ENCODE measurements around the gene SNRPE. TPM values are rescaled to one million over a fixed set of nuclear protein-coding genes. Genes with fewer than 3 reads are reported as not detected.

SNRPE gene
- total RNA-seq, 1 experiment from 2014 or later = 46.2 TPM

DNA sequence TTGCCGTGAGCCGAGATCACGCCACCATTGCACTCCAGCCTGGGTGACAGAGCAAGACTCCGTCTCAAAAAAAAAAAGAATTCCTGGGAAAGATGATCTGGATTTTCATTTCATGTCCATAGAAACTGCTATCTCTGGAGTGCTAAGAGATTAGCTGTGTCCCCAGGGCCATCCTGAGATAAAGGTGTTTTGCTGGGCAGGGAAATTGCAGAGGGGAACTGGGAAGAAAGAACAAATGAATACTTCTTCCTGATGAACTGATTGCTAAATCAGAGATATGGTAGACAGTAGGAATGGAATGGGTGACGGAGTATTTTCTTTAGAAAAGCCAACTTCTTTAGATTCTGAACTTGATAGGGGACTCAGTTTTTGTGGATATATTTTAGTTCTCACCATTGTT, 19.2 kb downstream of the SNRPE start:
- DNase-seq (ENCODE audit: low spot score) = no peak

DNA sequence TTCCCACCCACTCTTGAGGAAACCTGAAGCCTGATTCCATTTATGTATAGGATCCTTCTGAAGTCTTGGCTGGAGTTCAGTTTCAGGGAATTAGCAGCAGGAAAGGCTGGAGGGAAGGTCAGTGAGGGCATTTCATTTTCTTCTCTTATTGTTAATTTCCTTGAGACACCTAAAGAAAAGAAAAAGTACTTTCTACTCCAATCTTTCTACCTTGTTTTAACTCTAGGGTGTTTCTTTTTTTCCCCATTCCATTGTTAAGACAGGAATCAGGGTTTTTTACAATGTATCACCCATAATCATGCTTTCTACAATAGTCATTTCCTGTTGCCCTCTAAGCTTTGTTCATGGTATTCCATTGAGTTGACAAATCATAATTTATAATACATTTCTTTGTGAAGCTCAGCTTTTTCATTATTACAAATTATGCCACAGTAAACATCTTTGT, 27.4 kb downstream of the SNRPE start:
- no peak for DNase-seq (ENCODE audit: low spot score)

DNA sequence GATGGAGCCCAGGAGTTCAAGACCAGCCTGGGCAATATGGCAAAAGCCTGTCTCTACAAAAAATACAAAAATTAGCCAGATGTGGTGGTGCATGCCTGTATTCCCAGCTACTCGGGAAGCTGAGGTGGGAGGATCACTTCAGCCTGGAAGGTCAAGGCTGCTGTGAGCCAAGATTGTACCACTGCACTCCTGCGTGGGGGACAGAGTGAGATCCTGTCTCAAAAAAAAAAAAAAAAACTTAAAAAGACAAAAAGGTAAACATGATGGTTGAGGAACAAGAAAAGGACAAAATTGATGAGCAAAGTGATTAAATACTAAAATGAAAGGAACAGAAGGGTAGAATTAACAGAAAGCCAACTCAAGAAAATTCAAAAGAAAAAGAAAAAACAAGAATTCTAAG, 30.6 kb downstream of the SNRPE start:
- DNase-seq (ENCODE audit: low spot score) = no peak

DNA sequence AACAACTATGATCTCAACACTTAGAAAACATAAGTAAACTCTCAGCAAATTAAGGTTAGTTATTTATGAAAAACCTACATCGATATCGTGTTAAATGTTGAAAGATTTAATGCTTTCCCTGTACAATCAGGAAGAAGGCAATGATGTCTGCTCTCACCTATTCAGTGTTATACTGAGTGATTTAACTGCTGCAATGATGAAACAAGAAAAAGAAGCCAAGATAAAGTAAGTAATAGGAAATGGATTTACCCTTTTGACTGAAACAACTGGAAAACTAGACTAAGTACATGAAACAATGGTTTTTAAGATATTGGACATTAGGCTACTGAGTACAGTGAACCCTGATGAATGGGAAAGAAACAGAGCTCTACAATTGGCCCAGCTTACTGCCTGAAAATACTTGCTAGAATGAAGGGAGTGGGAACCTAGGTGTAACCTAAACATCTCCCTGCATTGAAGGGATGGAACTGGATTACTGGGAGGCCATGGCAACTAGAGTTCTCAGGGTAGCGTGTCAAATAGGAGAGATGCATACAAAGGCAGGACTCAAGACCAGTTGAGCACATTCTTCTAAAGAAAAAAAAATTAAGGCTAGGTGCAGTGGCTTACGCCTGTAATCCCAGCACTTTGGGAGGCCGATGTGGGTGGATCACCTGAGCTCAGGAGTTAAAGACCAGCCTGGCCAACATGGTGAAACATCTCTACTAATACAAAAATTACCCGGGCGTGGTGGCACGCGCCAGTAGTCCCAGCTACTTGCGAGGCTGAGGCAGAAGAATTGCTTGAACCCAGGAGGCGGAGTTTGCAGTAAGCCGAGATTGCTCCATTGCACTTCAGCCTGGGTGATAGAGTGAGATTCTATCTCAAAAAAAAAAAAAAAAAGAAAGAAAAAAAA, 37.3 kb downstream of the SNRPE start:
- DNase-seq (ENCODE audit: low spot score) = no peak

DNA sequence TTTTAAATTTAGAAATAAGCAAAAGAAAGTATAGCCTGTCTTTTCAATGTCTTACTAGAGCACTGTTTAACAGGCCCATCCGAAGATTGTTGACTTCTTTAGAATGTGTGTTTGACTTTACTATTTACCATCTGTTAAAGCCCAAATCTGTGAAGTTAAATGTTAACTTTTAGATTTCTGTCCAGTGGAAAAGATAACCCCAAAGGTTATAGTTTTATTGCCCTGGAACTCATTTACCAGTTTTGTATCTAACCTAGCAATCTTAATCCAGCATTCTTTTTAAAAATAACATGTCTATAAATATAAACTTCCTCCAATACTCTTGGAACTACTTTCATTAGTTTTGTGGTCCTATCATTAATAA, 37.9 kb downstream of the SNRPE start:
- DNase-seq (ENCODE audit: low spot score) = no peak

DNA sequence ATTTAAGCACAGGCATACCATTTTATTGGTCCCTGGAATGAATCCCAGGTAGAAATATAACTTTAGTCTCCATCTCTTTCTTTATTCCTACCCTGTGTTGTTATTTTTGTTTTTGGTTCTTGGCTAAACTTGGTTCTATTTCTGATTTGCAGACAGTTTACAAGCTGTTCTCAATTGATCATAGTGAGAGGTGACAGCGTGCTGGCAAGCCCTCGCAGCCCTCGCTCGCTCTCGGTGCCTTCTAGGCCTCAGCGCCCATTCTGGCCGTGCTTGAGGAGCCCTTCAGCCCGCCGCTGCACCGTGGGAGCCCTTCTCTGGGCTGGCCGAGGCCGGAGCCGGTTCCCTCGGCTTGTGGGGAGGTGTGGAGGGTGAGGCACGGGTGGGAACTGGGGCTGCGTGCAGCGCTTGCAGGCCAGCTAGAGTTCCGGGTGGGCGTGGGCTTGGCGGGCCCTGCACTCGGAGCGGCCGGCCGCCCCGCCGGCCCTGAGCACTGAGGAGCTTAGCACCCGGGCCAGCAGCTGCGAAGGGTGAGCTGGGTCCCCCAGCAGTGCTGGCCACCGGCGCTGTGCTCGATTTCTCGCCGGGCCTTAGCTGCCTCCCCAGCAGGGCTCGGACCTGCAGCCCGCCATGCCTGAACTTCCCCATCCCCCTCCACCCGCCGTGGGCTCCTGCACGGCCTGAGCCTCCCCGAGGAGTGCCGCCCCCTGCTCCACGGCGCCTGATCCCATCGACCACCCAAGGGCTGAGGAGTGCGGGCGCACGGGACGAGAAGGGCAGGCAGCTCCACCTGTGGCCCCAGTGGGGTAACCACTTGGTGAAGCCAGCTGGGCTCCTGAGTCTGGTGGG, 38.7 kb downstream of the SNRPE start:
- DNase-seq (ENCODE audit: low spot score) = no peak

DNA sequence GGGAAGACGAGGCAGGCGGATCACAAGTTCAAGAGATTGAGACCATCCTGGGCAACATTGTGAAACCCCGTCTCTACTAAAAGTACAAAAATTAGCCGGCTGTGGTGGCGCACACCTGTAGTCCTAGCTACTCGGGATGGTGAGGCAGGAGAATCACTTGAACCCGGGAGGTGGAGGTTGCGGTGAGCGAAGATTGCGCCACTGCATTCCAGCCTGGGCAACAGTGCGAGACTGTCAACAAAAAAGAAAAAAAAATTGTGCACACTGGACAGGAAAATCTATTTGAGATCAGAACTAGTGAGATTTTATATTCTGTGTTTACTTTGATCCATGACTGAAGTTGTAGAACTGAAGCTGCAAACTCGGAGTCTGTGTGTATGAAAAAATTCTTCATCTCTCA, 40.2 kb downstream of the SNRPE start:
- DNase-seq (ENCODE audit: low spot score) = no peak

DNA sequence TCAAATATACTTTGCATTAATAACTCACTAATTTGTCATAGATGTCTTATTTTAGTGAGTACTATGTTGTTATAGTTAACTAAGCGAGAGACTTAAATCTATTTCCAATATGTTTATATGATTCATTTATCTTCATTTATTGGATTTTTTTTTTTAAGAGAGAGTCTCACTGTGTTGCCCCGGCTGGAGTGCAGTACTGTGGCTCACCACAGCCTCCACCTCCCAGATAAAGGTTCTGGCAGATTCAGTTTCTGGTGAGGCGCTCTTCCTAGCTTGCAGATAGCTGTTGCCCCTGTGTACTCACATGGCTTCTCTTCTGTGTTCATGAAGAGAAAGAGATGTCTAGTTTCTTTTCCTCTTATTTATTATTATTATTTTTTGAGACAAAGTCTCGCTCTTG, 43.9 kb downstream of the SNRPE start:
- no peak for DNase-seq (ENCODE audit: low spot score)

DNA sequence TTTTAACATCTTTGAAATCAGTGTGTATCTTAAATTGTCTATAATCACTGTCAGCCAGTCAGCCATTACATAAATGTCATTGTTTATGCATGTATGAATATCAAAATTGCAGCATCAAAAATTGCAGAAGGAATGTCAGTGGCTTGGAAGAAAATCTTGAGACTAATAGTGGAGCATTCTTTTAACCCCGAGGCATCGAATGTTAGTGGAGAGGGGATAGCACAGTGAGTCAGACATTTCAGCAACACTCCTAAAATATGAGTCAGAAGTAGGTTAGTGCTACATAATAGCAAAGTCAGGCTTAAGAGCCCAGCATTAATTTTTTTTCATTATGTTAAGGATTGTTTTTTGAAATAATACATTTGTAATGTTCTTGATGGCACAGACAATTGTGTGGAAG, 45.5 kb downstream of the SNRPE start:
- DNase-seq (ENCODE audit: low spot score) = no peak

DNA sequence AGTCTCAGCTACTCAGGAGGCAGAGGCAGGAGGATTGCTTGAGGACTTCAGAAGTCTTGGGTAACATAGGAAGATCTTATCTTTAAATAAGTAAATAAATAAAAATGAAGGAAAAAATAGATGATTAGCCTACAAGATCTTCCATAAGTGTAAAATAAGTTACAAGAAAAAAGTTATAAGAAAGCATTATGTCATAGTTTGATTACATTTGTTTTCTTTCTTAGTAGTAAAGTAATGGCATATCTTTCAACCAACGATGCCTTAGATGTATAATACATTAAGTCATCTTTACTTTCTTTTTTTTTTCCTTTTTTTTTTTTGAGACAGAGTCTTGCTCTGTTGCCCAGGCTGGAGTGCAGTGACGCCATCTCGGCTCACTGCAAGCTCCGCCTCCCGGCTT, 46.5 kb downstream of the SNRPE start:
- DNase-seq (ENCODE audit: low spot score) = no peak

DNA sequence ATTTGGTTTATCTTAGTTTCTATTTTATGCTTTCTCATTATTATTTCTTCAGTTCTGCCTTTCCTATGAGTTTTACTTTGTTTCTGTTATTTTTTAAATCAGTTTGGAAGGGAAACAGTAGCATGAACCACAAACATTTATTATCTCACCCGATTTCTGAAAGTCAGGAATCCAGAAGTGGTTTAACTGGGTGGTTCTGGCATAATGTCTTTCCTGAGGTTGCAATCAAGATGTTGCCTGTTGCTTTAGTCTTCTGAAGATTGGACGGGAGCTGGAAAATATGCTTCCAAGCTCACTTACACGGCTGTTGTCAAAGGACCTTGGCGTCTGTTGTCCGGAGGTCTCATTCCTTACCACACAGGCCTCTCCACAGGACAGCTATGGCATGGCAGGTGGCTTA, 50.4 kb downstream of the SNRPE start:
- no peak for DNase-seq (ENCODE audit: low spot score)

DNA sequence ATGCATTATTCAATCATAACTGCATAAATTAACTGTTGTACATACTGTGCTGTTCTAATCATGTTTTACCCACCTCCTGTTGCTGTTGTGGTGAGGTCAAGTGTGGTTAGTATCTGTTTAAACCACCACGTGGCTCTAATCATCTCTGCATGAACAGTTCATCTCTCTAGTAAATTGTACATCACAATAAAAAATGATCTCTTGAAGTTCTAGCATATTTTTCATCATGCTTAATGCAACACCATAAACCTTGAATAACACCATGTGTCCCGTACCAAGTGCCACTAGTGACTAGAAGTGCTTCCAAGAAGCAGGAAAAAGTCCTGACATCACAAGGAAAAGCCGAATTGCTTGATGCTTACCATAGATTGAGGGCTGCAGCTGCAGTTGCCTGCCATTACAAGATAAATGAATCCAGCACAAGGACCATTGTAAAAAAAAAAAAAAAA, 51.7 kb downstream of the SNRPE start:
- no peak for DNase-seq (ENCODE audit: low spot score)

DNA sequence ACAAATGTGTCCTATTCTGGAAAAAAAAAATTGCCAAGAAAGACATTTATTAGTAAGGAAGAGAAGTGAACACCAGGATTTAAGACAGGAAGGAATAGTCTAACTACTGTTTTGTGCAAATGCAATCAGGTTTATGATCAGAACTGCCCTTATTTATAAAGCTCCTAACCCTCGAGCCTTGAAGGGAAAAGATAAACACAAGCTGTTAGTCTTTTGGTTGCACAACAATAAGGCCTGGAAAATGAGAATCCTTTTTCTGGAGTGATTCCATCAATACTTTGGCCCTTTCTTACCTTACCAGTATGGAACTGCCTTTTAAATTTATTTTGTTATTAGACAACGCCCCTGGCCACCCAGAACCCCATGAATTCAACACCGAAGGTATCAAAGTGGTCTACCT, 52.9 kb downstream of the SNRPE start:
- no peak for DNase-seq (ENCODE audit: low spot score)

DNA sequence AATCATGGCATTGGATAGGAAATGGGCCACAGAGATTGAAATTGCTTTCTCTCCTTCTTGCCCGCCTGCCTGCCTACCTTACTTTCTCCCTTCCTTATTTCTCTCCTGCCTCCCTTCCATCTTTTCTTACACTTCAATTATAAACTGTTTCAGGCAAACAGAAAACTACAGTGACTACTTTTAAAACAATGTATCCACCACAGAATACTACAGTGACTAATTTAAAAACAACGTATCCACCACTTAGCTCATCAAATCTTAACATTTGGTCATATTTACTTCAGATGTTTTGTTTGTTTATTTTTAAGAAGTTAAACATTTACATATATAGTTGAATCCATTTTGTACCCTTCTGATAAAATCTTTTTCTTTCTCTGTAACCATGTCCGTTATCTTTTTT, 54.4 kb downstream of the SNRPE start:
- no peak for DNase-seq (ENCODE audit: low spot score)

DNA sequence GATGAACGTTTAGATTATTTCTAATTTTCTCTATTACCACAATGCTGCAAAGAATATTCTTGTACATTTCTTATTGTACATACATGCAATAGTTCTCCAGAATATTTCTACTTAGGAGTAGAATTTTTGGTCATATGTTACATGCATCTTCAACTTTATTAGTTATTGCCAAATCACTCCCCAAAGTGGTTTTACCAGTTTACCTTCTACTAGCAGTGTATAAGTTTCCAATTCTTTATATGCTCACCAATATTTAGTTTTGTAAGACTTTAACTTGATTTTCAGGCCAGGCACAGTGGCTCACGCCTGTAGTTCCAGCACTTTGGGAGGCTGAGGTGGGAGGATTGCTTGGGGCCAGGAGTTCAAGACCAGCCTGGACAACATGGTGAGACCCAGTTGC, 55.4 kb downstream of the SNRPE start:
- no peak for DNase-seq (ENCODE audit: low spot score)

Small RNA genes within 50 kb of the gene (small RNA-seq; reads per million reads assigned to genes)
- not detected for gene HSPE1P6

Other genes starting within 250 kb of the SNRPE start
- gene ATP2B4, start 234.8 kb upstream of the SNRPE start, total RNA-seq (2014; rRNA removed; shearing (Covaris generic)) = 5.5 TPM in 2 replicates
- not detected in 2 replicates for gene LAX1, start 96.4 kb upstream of the SNRPE start, total RNA-seq (2014; rRNA removed; shearing (Covaris generic))
- 7.6 and 8.3 TPM in 2 replicates for gene ZBED6, start 66.0 kb upstream of the SNRPE start, total RNA-seq (2014; rRNA removed; shearing (Covaris generic))
- gene ZC3H11A, start 66.0 kb upstream of the SNRPE start, total RNA-seq (2014; rRNA removed; shearing (Covaris generic)) = 47.9 and 55.5 TPM in 2 replicates
- gene SOX13, start 211.5 kb downstream of the SNRPE start, total RNA-seq (2014; rRNA removed; shearing (Covaris generic)) = 28.7 and 32.8 TPM in 2 replicates